Measurements from ENCODE around the gene STX11. TPM values are rescaled to one million over a fixed set of nuclear protein-coding genes. Genes with fewer than 3 reads are reported as not detected.
"Not testable (repeated sequence)": the region's sequence is repeated elsewhere in the genome, so short reads cannot be mapped to it uniquely, and the experiment has no call there.

The STX11 gene
- total RNA-seq, 1 donor from 2014 or later, result 15.6 TPM

DNA sequence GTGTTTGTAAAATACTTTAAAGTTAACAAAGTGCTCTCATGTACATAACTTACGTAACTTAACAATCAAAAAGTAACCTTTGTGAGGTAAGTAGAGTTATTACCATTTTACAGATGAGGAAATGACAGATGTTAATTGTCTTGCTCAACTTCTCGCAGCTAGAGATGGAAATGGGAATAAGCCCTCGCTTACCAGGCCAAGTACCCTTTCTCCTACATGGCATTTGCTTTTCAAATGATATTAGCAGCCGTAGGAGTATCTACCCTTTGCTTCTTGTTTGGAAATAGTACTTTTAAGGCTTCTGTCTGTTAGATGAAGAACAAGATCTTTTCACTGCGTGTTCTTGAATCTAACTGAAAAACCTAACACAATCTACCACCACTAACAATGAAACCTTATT is 15.5 kb downstream of the STX11 start:
- Mint-ChIP-seq H3K27ac (no peak overlapping the region), H3K9me3 (peaks cover 9% of the 10 kb centered on the region), H3K4me3 (no peak overlapping the region), H3K27me3 (no peaks in the 10 kb centered on the region), H3K4me1 (peaks cover 15% of the 10 kb centered on the region), H3K36me3 (ENCODE audit: low read depth) (peaks cover 44% of the 10 kb centered on the region)
- DNase-seq, result no peak
- intact Hi-C loops (cut with micrococcal nuclease), result no loop called here

DNA sequence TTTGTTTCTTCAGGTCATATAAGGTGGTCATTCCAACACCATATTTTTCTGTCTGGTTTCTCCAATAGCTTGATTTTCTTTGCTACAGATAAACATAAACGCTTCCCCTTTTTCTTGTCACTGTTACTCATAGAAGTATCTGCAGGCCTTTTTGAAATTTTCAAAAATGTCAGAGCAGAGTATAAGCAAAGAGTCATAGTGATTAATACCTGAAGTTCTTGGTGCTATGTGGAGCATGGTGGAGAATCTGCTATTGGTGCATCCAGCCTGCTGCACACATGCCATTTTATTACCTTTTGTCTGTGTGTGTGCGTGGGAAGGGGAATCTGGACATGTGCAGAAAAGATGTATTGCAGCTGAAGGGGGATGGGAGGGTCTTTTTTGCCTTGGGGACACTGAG is 19.7 kb downstream of the STX11 start:
- Mint-ChIP-seq H3K4me3 (no peak overlapping the region), H3K27ac (no peak overlapping the region), H3K36me3 (ENCODE audit: low read depth) (peaks cover 59% of the 10 kb centered on the region), H3K9me3 (peaks cover 3% of the 10 kb centered on the region), H3K27me3 (no peaks in the 10 kb centered on the region), H3K4me1 (peaks cover 12% of the 10 kb centered on the region)
- DNase-seq, result no peak
- intact Hi-C loops (cut with micrococcal nuclease), result no loop called here

DNA sequence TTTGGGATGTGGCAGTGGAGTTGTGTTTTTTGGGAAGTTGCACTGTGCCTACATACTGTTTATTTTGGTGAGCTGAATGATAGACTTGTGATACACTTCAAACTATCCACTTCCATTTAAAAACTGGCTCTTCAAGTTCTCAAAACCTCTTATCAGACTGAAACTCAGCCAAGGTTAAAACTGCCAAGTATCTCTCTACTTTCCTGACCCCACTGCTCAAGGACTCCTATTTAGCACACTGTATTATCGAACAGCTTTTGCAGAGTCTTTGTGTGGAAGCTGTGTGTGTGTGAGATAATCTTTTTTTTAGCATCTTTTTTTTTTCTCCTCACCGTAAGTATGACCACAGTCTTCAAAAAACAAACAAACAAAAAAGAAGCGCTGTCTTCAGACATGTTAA is 21.1 kb downstream of the STX11 start:
- Mint-ChIP-seq H3K36me3 (ENCODE audit: low read depth) (peaks cover 70% of the 10 kb centered on the region), H3K27me3 (no peaks in the 10 kb centered on the region), H3K4me1 (peaks cover 15% of the 10 kb centered on the region), H3K9me3 (peaks cover 3% of the 10 kb centered on the region), H3K27ac (no peak overlapping the region), H3K4me3 (no peak overlapping the region)
- no peak for DNase-seq
- intact Hi-C loops (cut with micrococcal nuclease), result no loop called here

- no peak for DNase-seq
- intact Hi-C loops (cut with micrococcal nuclease), result no loop called here
- H3K4me1 Mint-ChIP-seq, result peaks cover 27% of the 10 kb centered on the region
- H3K36me3 Mint-ChIP-seq (ENCODE audit: low read depth), result peaks cover 68% of the 10 kb centered on the region
- H3K27me3 Mint-ChIP-seq, result no peaks in the 10 kb centered on the region
- no peak overlapping the region for H3K4me3 Mint-ChIP-seq
- H3K27ac Mint-ChIP-seq, result no peak overlapping the region
- H3K9me3 Mint-ChIP-seq, result peaks cover 3% of the 10 kb centered on the region
These were observed 23.7 kb downstream of the STX11 start for GRCh38 chr6:144174006-144174405.

GRCh38 chr6:144176043-144176442 is 25.7 kb downstream of the STX11 start:
- H3K27ac Mint-ChIP-seq, result no peak overlapping the region
- H3K4me1 Mint-ChIP-seq, result peaks cover 34% of the 10 kb centered on the region
- H3K9me3 Mint-ChIP-seq, result no peaks in the 10 kb centered on the region
- no peak overlapping the region for H3K4me3 Mint-ChIP-seq
- intact Hi-C loops (cut with micrococcal nuclease), result no loop called here
- no peak for DNase-seq
- no peaks in the 10 kb centered on the region for H3K27me3 Mint-ChIP-seq
- H3K36me3 Mint-ChIP-seq (ENCODE audit: low read depth), result peaks cover 56% of the 10 kb centered on the region

- Mint-ChIP-seq H3K4me3 (no peak overlapping the region), H3K9me3 (peaks cover 3% of the 10 kb centered on the region), H3K27ac (no peak overlapping the region), H3K36me3 (ENCODE audit: low read depth) (peaks cover 54% of the 10 kb centered on the region), H3K27me3 (no peaks in the 10 kb centered on the region), H3K4me1 (peaks cover 38% of the 10 kb centered on the region)
- DNase-seq, result no peak
- intact Hi-C loops (cut with micrococcal nuclease), result loop anchor here (1.0 to 2.0 kb wide), 5 partner anchors 9 to 73 kb away; no protein-coding TSS in a partner anchor
These were observed 27.4 kb downstream of the STX11 start for GRCh38 chr6:144177726-144178125.

GRCh38 chr6:144178323-144178722 is 28.0 kb downstream of the STX11 start:
- Mint-ChIP-seq H3K27ac (no peak overlapping the region), H3K4me3 (no peak overlapping the region), H3K9me3 (peaks cover 5% of the 10 kb centered on the region), H3K27me3 (no peaks in the 10 kb centered on the region), H3K4me1 (peaks cover 42% of the 10 kb centered on the region), H3K36me3 (ENCODE audit: low read depth) (peaks cover 51% of the 10 kb centered on the region)
- DNase-seq, result no peak
- intact Hi-C loops (cut with micrococcal nuclease), result loop anchor here (1.0 to 2.0 kb wide), 5 partner anchors 10 to 74 kb away; no protein-coding TSS in a partner anchor

GRCh38 chr6:144179237-144179636 is 28.9 kb downstream of the STX11 start:
- Mint-ChIP-seq H3K36me3 (ENCODE audit: low read depth) (peaks cover 48% of the 10 kb centered on the region), H3K4me1 (peaks cover 46% of the 10 kb centered on the region), H3K27ac (peak overlapping the region; percentile 75), H3K9me3 (peaks cover 5% of the 10 kb centered on the region), H3K27me3 (no peaks in the 10 kb centered on the region), H3K4me3 (no peak overlapping the region)
- intact Hi-C loops (cut with micrococcal nuclease), result loop anchor here (2.0 kb wide), 1 partner anchor 74 kb away; no protein-coding TSS in a partner anchor
- DNase-seq, result no peak

DNA sequence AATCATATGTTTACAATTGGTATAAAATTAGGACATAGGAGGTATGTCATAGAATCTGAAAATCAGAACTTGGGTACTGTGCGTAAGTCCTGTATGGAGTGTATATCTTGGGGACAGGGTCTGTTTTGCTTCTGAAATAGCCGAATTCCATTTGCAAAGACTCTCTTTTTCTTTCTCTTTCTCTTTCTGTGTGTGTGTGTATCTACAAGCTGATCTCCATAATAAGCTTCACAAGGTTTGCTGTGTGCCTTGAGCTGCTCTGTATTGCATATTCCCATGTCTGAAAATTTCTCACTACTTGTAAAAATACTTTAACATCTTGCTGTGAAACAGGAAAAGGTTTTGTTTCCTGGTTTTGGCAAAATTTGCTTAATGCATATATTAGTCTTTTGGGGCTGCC is 29.5 kb downstream of the STX11 start:
- Mint-ChIP-seq H3K27ac (no peak overlapping the region), H3K9me3 (peaks cover 5% of the 10 kb centered on the region), H3K27me3 (no peaks in the 10 kb centered on the region), H3K36me3 (ENCODE audit: low read depth) (peaks cover 43% of the 10 kb centered on the region), H3K4me3 (peak overlapping the region; percentile 10), H3K4me1 (peaks cover 46% of the 10 kb centered on the region)
- no peak for DNase-seq
- intact Hi-C loops (cut with micrococcal nuclease), result loop anchor here (2.0 kb wide), 1 partner anchor 75 kb away; no protein-coding TSS in a partner anchor

GRCh38 chr6:144180354-144180753 is 30.0 kb downstream of the STX11 start:
- intact Hi-C loops (cut with micrococcal nuclease); DNase-seq; H3K4me3 Mint-ChIP-seq; H3K27me3 Mint-ChIP-seq; H3K9me3 Mint-ChIP-seq: not testable (repeated sequence)
- peaks cover 44% of the 10 kb centered on the region for H3K36me3 Mint-ChIP-seq (ENCODE audit: low read depth)
- H3K27ac Mint-ChIP-seq, result peak overlapping the region; percentile 38
- peaks cover 46% of the 10 kb centered on the region for H3K4me1 Mint-ChIP-seq

- no peak overlapping the region for H3K4me3 Mint-ChIP-seq
- intact Hi-C loops (cut with micrococcal nuclease), result no loop called here
- peaks cover 43% of the 10 kb centered on the region for H3K4me1 Mint-ChIP-seq
- DNase-seq, result no peak
- H3K9me3 Mint-ChIP-seq, result peaks cover 8% of the 10 kb centered on the region
- H3K27me3 Mint-ChIP-seq, result no peaks in the 10 kb centered on the region
- H3K27ac Mint-ChIP-seq, result no peak overlapping the region
- H3K36me3 Mint-ChIP-seq (ENCODE audit: low read depth), result peaks cover 39% of the 10 kb centered on the region
These were observed 31.3 kb downstream of the STX11 start for GRCh38 chr6:144181639-144182038.

GRCh38 chr6:144184186-144184585 is 33.9 kb downstream of the STX11 start:
- H3K27me3 Mint-ChIP-seq; intact Hi-C loops (cut with micrococcal nuclease); H3K4me3 Mint-ChIP-seq; H3K27ac Mint-ChIP-seq; DNase-seq: not testable (repeated sequence)
- peaks cover 15% of the 10 kb centered on the region for H3K9me3 Mint-ChIP-seq
- peaks cover 26% of the 10 kb centered on the region for H3K4me1 Mint-ChIP-seq
- peaks cover 48% of the 10 kb centered on the region for H3K36me3 Mint-ChIP-seq (ENCODE audit: low read depth)

DNA sequence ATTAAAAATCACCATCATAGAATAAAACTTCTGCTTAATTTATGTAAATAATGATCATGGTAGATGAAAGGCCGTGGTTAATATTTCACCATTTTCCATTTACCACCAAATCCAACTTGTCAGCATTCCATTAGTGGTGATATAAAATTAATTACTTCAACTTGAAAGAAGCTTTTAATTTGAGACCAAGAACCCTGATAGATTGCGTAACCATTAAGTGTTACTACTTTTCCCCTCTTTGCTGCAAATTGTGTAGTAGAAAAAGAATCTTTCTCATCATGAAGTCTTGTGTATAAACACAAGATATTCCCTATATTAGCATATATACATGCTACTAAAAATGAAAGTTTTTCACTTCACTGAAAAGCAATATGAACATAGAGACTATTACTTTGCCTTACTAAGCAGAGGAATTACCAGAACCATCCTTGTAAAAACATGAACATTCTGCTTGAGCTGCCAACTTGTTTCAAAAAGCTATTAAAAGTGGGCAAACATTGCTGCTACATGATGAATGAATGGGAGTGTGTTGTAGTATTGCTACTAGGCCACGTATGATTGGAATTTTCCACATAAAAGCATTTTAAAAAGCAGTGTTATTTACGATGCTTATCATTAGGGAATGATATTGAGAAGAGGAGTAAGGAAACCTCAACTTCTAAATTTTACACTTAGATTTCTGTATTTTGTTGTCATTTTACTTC is 35.0 kb downstream of the STX11 start:
- peaks cover 50% of the 10 kb centered on the region for H3K36me3 Mint-ChIP-seq (ENCODE audit: low read depth)

GRCh38 chr6:144186817-144187625 is 36.7 kb downstream of the STX11 start:
- H3K36me3 Mint-ChIP-seq (ENCODE audit: low read depth), result peaks cover 45% of the 10 kb centered on the region
- H3K9me3 Mint-ChIP-seq, result peaks cover 15% of the 10 kb centered on the region
- H3K27me3 Mint-ChIP-seq, result no peaks in the 10 kb centered on the region
- no peak for DNase-seq
- peaks cover 14% of the 10 kb centered on the region for H3K4me1 Mint-ChIP-seq
- no peak overlapping the region for H3K27ac Mint-ChIP-seq
- intact Hi-C loops (cut with micrococcal nuclease), result no loop called here
- no peak overlapping the region for H3K4me3 Mint-ChIP-seq

More for the DNA sequence above, 35.0 kb downstream of the STX11 start:
- Mint-ChIP-seq H3K4me3 (no peak overlapping the region), H3K27ac (no peak overlapping the region), H3K27me3 (no peaks in the 10 kb centered on the region), H3K4me1 (peaks cover 18% of the 10 kb centered on the region), H3K9me3 (peaks cover 15% of the 10 kb centered on the region)
- intact Hi-C loops (cut with micrococcal nuclease), result no loop called here
- DNase-seq, result no peak
